ENCODE data around the gene FAM20B.
"Not testable (repeated sequence)": the region's sequence is repeated elsewhere in the genome, so short reads cannot be mapped to it uniquely, and the experiment has no call there.

GRCh38 chr1:179002064-179002463, 23.6 kb upstream of the FAM20B start:
- TF ChIP-seq CTCF (IDR thresholded peaks at IDR 0.05 in 4 of 5, conservative IDR thresholded peaks at IDR 0.05 in 1 of 5); POLR2A (IDR thresholded peaks at IDR 0.05): not testable (repeated sequence)

Data from gastrocnemius medialis (tissue), 4 donors.